Astrocyte of the spinal cord (primary cell): ENCODE measurements around the gene TOM1L2.

Source experiments
- DNase-seq: peaks from one replicate; pipeline ENCODE4 v3.0.0; 2011; ENCODE audit warnings: low read depth, low spot score
- H3K4me3 ChIP-seq: 2 replicates; pipeline ENCODE4 v1.5.1; 2011; ENCODE audit warnings: low read depth, mild to moderate bottlenecking, low read length, moderate library complexity
- in situ Hi-C: cut with HindIII; loops from 2 replicates; pipeline ENCODE4 v1.10.0; 2017; ENCODE audit warnings: low sequenced_read_pairs
- TF ChIP-seq, protein P1 (sequence below): IDR thresholded peaks from 2 replicates; pipeline ENCODE4 v1.5.1; 2012; ENCODE audit warnings: low read depth, mild to moderate bottlenecking, low read length, inconsistent platforms

Gene TOM1L2

DNA sequence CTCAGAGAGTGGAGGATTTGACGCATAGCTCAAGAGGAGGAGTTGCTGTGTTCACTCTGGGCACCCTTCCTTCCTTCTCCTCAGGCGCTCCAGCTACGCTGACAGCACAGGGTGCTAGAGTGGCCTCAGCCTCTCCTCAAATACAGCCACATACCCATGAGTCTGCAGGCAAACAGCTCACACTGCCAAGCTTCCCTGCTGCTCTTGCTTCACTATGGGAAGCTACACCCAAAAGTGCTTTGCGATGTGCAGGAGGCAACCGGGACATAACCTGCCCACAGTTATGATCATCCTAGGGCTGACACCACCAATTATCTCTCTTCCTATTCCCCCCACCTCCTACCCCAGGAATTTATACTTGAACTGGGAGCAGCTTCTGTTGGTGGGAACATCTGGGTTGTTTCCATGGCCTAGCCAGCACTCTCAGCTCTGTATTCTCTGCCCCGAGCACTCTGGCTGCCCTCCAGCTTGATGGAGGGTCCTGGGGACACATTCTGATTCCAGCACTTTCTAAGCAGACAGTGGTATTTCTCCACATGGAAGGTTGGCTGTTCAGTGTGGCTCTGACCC lies 95.2 kb downstream of the TOM1L2 start:
- in situ Hi-C loops = no loop called here

GRCh38 chr17:17874478-17874877 lies 97.7 kb downstream of the TOM1L2 start:
- H3K4me3 ChIP-seq = no peak overlapping the region
- in situ Hi-C loops = no loop called here
- TF ChIP-seq, protein P1, sequence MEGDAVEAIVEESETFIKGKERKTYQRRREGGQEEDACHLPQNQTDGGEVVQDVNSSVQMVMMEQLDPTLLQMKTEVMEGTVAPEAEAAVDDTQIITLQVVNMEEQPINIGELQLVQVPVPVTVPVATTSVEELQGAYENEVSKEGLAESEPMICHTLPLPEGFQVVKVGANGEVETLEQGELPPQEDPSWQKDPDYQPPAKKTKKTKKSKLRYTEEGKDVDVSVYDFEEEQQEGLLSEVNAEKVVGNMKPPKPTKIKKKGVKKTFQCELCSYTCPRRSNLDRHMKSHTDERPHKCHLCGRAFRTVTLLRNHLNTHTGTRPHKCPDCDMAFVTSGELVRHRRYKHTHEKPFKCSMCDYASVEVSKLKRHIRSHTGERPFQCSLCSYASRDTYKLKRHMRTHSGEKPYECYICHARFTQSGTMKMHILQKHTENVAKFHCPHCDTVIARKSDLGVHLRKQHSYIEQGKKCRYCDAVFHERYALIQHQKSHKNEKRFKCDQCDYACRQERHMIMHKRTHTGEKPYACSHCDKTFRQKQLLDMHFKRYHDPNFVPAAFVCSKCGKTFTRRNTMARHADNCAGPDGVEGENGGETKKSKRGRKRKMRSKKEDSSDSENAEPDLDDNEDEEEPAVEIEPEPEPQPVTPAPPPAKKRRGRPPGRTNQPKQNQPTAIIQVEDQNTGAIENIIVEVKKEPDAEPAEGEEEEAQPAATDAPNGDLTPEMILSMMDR = no peak
- peak; percentile 65 for DNase-seq

More for the DNA sequence above, 95.2 kb downstream of the TOM1L2 start:
- DNase-seq = peak; percentile 56
- no peak overlapping the region for H3K4me3 ChIP-seq
- TF ChIP-seq, protein P1 = no peak

- no peak for DNase-seq
- TF ChIP-seq, protein P1 = no peak
Observed at GRCh38 chr17:17873450-17873991, 98.7 kb downstream of the TOM1L2 start.

DNA sequence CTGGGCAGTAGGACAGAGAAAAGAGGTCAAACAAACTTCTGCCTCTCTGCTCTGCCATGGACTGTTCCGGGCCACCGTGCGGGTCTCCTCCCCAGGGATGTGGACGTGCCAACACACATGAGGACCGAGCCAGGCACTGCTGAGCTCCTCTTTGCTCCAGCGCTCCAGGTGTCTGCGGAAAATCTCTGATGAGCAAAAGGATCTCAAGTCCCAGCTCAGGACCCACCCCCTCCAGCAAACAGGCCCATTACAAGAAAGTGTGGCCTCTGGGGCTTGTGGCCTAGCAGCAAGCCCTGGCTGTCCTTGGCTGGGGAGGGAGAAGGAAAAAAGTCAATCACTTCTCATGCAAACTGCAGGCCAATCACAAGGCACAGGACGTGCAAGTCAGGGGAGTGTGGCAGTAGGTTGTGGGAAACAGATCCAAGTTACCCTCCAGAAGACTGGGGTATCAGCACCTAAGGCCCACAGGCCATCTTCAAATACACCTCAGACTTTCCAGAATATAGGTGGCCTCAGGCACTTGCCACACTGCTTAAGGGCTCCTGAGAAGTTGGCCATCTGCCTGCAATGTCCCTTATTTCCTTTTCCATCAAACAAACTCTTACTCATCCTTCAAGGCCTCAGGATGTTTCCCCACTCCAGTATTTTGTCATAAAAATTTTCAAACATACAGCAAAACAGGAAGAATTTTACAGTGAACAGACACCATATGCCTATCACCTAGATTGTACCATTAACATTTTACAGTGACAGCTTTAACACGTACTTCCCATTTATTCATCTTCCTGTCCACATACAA lies 99.5 kb downstream of the TOM1L2 start:
- H3K4me3 ChIP-seq = no peak overlapping the region
- TF ChIP-seq, protein P1 = no peak
- in situ Hi-C loops = no loop called here
- no peak for DNase-seq

More at GRCh38 chr17:17873450-17873991, 98.7 kb downstream of the TOM1L2 start:
- in situ Hi-C loops = no loop called here
- H3K4me3 ChIP-seq = no peak overlapping the region

- TF ChIP-seq, protein P1 = no peak
- DNase-seq = no peak
- H3K4me3 ChIP-seq = no peak overlapping the region
- in situ Hi-C loops = no loop called here
Observed at GRCh38 chr17:17871913-17872312, 100.3 kb downstream of the TOM1L2 start.

GRCh38 chr17:17870247-17870646 lies 102.0 kb downstream of the TOM1L2 start:
- in situ Hi-C loops = no loop called here
- DNase-seq = no peak

More at GRCh38 chr17:17870247-17870646, 102.0 kb downstream of the TOM1L2 start:
- no peak overlapping the region for H3K4me3 ChIP-seq
- TF ChIP-seq, protein P1 = no peak
